Measurements from ENCODE around the gene MAP2K5. TPM values are rescaled to one million over a fixed set of nuclear protein-coding genes. Genes with fewer than 3 reads are reported as not detected.

MAP2K5 gene
- total RNA-seq, 1 donor from 2014 or later, result 19.6 TPM

DNA sequence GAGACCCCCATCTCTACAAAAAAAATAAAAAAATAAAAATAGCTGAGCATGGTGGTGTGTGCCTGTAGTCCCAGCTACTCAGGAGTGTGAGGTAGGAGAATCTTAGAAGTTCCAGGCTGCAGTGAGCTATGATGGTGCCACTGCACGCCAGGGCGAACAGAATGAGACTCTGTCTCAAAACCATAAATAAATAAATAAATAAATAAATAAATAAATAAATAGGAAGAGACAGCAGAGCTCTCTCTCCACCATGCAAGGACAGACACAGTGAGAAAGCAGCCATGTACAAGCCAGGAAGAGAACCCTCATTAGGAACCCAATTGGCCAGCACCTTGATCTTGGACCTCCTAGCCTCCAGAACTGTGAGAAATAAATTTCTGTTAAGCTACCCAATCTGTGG is 26.9 kb upstream of the MAP2K5 start:
- no peaks in the 10 kb centered on the region for H3K4me1 Mint-ChIP-seq
- H3K27me3 Mint-ChIP-seq (ENCODE audit: low read depth), result no peaks in the 10 kb centered on the region
- H3K4me3 Mint-ChIP-seq, result no peak overlapping the region
- no peak overlapping the region for H3K27ac Mint-ChIP-seq (ENCODE audit: unreplicated experiment)
- no peaks in the 10 kb centered on the region for H3K9me3 Mint-ChIP-seq
- H3K36me3 Mint-ChIP-seq (ENCODE audit: low read depth), result no peaks in the 10 kb centered on the region
- no peak for DNase-seq (ENCODE audit: low read depth, low spot score)
- TF ChIP-seq, protein P1, sequence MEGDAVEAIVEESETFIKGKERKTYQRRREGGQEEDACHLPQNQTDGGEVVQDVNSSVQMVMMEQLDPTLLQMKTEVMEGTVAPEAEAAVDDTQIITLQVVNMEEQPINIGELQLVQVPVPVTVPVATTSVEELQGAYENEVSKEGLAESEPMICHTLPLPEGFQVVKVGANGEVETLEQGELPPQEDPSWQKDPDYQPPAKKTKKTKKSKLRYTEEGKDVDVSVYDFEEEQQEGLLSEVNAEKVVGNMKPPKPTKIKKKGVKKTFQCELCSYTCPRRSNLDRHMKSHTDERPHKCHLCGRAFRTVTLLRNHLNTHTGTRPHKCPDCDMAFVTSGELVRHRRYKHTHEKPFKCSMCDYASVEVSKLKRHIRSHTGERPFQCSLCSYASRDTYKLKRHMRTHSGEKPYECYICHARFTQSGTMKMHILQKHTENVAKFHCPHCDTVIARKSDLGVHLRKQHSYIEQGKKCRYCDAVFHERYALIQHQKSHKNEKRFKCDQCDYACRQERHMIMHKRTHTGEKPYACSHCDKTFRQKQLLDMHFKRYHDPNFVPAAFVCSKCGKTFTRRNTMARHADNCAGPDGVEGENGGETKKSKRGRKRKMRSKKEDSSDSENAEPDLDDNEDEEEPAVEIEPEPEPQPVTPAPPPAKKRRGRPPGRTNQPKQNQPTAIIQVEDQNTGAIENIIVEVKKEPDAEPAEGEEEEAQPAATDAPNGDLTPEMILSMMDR (conservative IDR thresholded peaks at IDR 0.05), result no peak

DNA sequence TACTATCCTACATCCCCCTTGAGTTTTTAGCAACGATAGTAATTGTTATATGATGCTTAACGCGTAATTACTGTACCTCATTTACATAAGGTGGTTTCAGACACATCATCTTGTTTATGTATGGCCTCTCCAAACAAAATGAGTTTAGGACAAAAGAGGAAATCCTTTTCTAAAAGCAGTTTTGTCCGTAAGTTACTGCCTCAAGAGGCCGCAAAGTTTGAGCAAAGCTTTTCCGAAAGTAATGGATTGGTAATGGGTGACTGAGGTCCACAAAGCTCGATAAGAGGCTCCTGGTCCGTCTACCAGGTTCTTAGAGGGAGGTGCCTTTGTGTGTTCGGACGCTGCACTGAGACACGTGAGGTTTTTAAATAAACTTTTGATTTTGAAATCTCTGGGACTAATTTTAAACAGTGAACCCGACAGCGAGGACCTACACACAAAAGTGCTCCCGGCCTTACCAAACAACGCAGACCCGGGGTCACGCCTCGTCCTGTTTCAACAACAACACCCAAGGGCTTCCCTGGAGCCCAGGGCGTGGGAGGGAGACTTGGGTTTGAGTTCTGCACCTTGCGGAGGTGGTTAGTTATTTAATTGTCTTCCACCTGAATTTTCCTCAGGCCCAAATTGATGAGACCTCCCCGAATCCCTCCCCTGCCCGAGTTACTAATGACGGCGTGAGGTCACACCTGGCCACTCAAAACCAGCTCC is 22.0 kb upstream of the MAP2K5 start:
- Mint-ChIP-seq H3K27ac (ENCODE audit: unreplicated experiment) (no peak overlapping the region), H3K27me3 (ENCODE audit: low read depth) (no peaks in the 10 kb centered on the region), H3K4me3 (peak overlapping the region; percentile 83), H3K9me3 (no peaks in the 10 kb centered on the region), H3K36me3 (ENCODE audit: low read depth) (no peaks in the 10 kb centered on the region), H3K4me1 (peaks cover 25% of the 10 kb centered on the region)
- DNase-seq (ENCODE audit: low read depth, low spot score), result no peak
- TF ChIP-seq, protein P1 (conservative IDR thresholded peaks at IDR 0.05), result no peak

DNA sequence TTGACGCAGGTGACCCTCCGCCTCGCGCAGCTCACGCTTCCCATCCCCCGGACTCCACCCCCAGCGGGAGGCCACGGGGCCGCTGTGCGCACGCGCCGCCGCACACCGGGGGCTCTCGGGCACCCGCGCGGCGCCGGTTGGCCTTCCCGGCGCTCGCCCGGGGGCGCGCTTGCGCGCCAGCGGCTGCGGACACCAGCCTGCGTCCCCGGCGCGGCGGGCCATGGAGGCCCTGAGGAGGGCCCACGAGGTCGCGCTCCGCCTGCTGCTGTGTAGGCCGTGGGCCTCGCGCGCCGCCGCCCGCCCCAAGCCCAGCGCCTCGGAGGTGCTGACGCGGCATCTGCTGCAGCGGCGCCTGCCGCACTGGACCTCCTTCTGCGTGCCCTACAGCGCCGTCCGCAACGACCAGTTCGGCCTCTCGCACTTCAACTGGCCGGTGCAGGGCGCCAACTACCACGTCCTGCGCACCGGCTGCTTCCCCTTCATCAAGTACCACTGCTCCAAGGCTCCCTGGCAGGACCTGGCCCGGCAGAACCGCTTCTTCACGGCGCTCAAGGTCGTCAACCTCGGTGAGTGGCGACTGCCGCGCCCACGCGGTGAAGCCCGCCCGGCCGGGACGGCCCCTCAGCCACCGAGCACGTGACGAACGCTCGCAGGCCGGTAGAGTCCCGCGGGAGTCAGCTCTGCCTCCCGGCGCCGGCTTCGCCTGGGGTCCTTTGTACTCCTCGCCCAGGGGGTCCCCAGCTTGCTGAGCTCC is 21.3 kb upstream of the MAP2K5 start, which contains the start of gene C15orf61:
Gene C15orf61, plus strand, starts transcription at position 103 of the 754 bp plus-strand sequence. Its CDS starts 118 bp downstream, at position 221.
- H3K4me1 Mint-ChIP-seq, result peaks cover 25% of the 10 kb centered on the region
- H3K36me3 Mint-ChIP-seq (ENCODE audit: low read depth), result no peaks in the 10 kb centered on the region
- no peaks in the 10 kb centered on the region for H3K27me3 Mint-ChIP-seq (ENCODE audit: low read depth)
- no peaks in the 10 kb centered on the region for H3K9me3 Mint-ChIP-seq
- H3K4me3 Mint-ChIP-seq, result peak within 1 kb of the TSS; percentile 89
- H3K27ac Mint-ChIP-seq (ENCODE audit: unreplicated experiment), result peak within 1 kb of the TSS; percentile 99
- peak; percentile 71 for DNase-seq (ENCODE audit: low read depth, low spot score)
- TF ChIP-seq, protein P1 (conservative IDR thresholded peaks at IDR 0.05), result no peak

DNA sequence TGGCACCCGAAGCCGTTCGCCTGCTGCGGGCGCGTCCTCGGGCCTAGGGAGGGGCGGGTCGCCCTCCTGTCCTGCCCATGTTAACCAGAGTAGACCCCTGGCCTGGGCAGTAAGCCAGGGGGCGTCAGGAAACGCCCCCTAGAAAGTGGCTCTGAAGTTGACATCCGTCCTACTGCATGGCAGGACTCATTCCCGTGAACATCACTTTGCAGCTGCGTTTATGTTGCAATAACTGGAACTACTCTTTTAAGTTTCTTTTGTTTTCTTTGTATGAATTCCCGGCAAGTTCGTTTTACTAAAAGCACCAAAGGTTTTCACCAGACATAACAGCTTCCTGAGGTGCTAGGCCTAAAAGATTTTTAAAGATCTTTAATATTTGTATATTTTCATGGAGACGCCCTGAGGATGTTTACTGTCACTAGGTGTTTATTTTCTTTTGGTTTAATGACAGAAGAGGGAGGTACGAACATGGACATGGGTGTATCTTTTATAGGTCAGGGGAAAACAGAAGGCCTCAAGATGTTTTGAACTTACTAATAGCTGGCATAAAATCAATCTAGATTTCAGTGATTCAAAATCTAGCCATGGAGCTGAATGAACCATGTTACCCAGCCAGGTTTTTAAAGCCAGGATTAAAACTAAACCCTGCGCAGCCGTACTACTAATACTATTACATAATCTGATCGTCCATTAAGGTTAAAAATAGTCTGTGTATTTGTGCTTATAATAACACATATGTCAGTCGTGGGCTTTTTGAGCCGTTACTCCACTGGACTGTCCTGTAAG is 20.5 kb upstream of the MAP2K5 start:
- no peaks in the 10 kb centered on the region for H3K36me3 Mint-ChIP-seq (ENCODE audit: low read depth)
- H3K4me1 Mint-ChIP-seq, result peaks cover 25% of the 10 kb centered on the region
- no peaks in the 10 kb centered on the region for H3K9me3 Mint-ChIP-seq
- H3K27me3 Mint-ChIP-seq (ENCODE audit: low read depth), result no peaks in the 10 kb centered on the region
- TF ChIP-seq, protein P1 (conservative IDR thresholded peaks at IDR 0.05), result no peak
- peak overlapping the region; percentile 89 for H3K4me3 Mint-ChIP-seq
- peak overlapping the region; percentile 99 for H3K27ac Mint-ChIP-seq (ENCODE audit: unreplicated experiment)
- no peak for DNase-seq (ENCODE audit: low read depth, low spot score)

DNA sequence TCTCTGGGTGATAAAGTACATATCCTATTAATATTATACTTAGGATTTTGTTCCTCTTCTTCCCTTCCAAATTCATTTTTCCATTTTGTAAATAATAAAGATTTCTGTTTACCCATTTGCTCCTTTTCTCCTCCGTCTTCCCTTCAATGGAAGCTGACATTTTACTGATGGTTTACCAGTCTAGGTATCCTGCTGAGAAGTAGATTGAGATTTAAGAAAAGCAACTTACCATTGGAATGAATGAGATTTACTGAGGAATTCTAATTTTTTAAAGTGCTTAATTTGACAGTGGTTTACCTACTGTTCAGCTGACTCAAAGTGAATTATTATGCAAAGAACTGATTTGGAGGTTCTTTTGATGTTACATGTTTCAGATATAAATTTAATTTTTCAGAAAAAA is 19.2 kb upstream of the MAP2K5 start:
- no peaks in the 10 kb centered on the region for H3K36me3 Mint-ChIP-seq (ENCODE audit: low read depth)

More for the DNA sequence above, 19.2 kb upstream of the MAP2K5 start:
- TF ChIP-seq, protein P1 (conservative IDR thresholded peaks at IDR 0.05), result no peak
- Mint-ChIP-seq H3K4me3 (peak overlapping the region; percentile 60), H3K27ac (ENCODE audit: unreplicated experiment) (no peak overlapping the region), H3K27me3 (ENCODE audit: low read depth) (no peaks in the 10 kb centered on the region), H3K9me3 (no peaks in the 10 kb centered on the region), H3K4me1 (peaks cover 25% of the 10 kb centered on the region)
- DNase-seq (ENCODE audit: low read depth, low spot score), result no peak

All from neural crest cell (in vitro differentiated cells).